Parathyroid adenoma (tissue), 2 donors: ENCODE results near the gene SMIM15.

Experiments
- H2AFZ ChIP-seq: fragments of 300-600 bp; sonication (generic); one replicate; pipeline ENCODE4 v1.7.0; 2017; ENCODE audit warnings: antibody characterized with exemption, mild to moderate bottlenecking
- H3K27ac ChIP-seq: fragments of 300-600 bp; sonication (generic); one replicate; pipeline ENCODE4 v1.7.0; 2017
- H3K27me3 ChIP-seq: fragments of 300-600 bp; sonication (generic); one replicate; pipeline ENCODE4 v1.7.0; 2017; ENCODE audit warnings: low read length; ENCODE audit not compliant: control insufficient read depth, insufficient read depth
- H3K36me3 ChIP-seq: fragments of 300-600 bp; sonication (generic); one replicate; pipeline ENCODE4 v1.7.0; 2017; ENCODE audit warnings: low read length; ENCODE audit not compliant: control insufficient read depth, insufficient read depth
- H3K4me1 ChIP-seq: fragments of 300-600 bp; sonication (generic); one replicate; pipeline ENCODE4 v1.7.0; 2017; ENCODE audit warnings: control low read depth
- H3K4me2 ChIP-seq: fragments of 300-600 bp; sonication (generic); one replicate; pipeline ENCODE4 v1.7.0; 2017; ENCODE audit warnings: low read length
- H3K4me3 ChIP-seq: fragments of 300-600 bp; sonication (generic); one replicate; pipeline ENCODE4 v1.7.0; 2017; ENCODE audit warnings: low read depth, low read length
- H3K79me2 ChIP-seq: fragments of 300-600 bp; sonication (generic); one replicate; pipeline ENCODE4 v1.7.0; 2017; ENCODE audit warnings: control low read depth
- H3K9ac ChIP-seq: fragments of 300-600 bp; sonication (generic); one replicate; pipeline ENCODE4 v1.7.0; 2017; ENCODE audit warnings: mild to moderate bottlenecking
- H3K9me3 ChIP-seq: fragments of 300-600 bp; sonication (generic); one replicate; pipeline ENCODE4 v1.7.0; 2017; ENCODE audit warnings: low read length; ENCODE audit not compliant: control insufficient read depth
- TF ChIP-seq, protein P1 (sequence below): fragments of 300-600 bp; sonication (generic); IDR thresholded peaks from one replicate; pipeline ENCODE4 v1.7.0; 2017; ENCODE audit warnings: antibody characterized with exemption, mild to moderate bottlenecking
- donor health status: primary hyperparathyroidism.

SMIM15 gene

DNA sequence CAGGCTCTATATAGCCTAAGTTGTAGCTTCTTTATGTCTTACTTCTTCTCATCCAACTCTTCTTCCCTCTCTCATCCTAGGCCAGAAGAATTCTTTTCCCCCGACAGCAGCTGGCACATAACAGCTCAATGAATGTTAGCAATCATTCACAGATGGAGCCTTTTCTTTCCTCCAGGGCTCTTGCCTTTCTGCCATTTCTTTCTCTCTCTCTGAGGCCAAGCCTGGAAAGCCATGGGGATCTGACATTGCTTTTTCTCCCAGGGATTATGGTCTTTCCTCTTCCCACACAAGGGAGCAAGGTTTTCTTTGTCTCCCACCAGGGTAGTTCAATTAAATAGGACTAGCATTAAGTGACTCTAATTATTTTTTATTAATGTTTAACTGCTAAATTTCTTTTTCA, 20.5 kb downstream of the SMIM15 start:
- no peak overlapping the region for H2AFZ ChIP-seq
- TF ChIP-seq, protein P1, sequence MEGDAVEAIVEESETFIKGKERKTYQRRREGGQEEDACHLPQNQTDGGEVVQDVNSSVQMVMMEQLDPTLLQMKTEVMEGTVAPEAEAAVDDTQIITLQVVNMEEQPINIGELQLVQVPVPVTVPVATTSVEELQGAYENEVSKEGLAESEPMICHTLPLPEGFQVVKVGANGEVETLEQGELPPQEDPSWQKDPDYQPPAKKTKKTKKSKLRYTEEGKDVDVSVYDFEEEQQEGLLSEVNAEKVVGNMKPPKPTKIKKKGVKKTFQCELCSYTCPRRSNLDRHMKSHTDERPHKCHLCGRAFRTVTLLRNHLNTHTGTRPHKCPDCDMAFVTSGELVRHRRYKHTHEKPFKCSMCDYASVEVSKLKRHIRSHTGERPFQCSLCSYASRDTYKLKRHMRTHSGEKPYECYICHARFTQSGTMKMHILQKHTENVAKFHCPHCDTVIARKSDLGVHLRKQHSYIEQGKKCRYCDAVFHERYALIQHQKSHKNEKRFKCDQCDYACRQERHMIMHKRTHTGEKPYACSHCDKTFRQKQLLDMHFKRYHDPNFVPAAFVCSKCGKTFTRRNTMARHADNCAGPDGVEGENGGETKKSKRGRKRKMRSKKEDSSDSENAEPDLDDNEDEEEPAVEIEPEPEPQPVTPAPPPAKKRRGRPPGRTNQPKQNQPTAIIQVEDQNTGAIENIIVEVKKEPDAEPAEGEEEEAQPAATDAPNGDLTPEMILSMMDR: no peak
- H3K79me2 ChIP-seq: no peaks in the 10 kb centered on the region
- H3K4me2 ChIP-seq: no peak overlapping the region
- H3K4me1 ChIP-seq: no peaks in the 10 kb centered on the region
- H3K27me3 ChIP-seq: no peaks in the 10 kb centered on the region
- H3K9me3 ChIP-seq: no peaks in the 10 kb centered on the region
- no peak overlapping the region for H3K27ac ChIP-seq
- H3K9ac ChIP-seq: no peak overlapping the region
- H3K4me3 ChIP-seq: no peak overlapping the region
- H3K36me3 ChIP-seq: no peaks in the 10 kb centered on the region

DNA sequence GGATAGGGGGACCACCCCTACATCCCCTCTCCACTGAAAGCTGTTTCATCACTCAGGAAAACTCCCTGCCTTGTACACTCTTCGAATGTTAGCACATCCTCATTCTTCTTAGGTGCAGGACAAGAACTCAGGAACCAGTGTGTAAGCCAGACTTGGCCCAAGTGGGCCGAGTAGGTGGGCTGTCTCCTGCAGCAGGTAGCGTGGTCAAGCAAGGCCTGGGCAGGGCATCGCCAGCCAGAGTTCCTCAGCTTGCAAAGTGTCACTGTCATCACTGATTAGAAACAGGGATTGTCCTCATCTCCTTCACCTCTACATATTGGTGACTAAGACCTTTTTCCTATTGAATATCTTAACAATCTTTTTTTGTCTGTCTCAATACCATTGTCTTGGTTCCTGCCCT, 22.3 kb downstream of the SMIM15 start:
- Histone ChIP-seq H3K27ac (no peak overlapping the region), H3K9me3 (no peaks in the 10 kb centered on the region), H3K4me1 (no peaks in the 10 kb centered on the region), H3K4me2 (no peak overlapping the region), H3K9ac (no peak overlapping the region), H3K4me3 (no peak overlapping the region), H3K27me3 (no peaks in the 10 kb centered on the region), H3K36me3 (no peaks in the 10 kb centered on the region), H2AFZ (no peak overlapping the region), H3K79me2 (no peaks in the 10 kb centered on the region)
- TF ChIP-seq, protein P1: no peak

DNA sequence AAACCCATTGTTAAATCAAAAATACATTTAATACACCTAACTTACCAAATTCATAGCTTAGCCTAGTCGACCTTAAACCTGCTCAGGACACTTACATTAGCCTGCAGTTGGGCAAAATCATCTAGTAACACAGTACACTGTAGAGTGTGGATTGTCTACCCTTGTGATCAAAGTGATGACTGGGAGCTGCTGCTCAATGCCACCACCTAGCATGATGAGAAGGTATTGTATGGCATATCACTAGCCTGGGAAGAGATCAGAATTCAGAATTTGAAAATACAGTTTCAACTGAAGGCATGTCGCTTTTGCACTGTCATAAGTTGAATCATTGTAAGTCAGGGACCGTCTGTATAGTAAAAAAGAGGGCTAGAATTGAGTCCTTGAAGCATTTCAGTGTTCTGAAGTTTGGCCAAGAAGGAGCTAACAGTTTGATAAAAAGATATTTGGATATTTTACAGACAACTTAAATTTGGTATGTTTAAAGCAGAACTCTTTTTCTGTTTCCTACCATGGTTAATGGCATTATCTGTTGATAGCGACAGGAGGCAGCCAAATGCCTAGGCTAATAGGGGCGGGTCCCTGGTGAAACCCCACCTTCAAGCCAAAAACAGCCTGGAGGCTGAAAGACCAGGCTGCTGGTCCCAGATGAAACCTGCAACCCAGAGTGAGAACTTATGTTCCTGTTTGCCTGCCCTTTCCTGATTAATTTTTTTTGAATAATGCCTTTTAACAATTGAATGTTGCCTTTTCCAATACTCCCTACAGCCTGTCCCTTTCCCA, 23.0 kb downstream of the SMIM15 start:
- Histone ChIP-seq H3K9ac (no peak overlapping the region), H3K9me3 (no peaks in the 10 kb centered on the region)

DNA sequence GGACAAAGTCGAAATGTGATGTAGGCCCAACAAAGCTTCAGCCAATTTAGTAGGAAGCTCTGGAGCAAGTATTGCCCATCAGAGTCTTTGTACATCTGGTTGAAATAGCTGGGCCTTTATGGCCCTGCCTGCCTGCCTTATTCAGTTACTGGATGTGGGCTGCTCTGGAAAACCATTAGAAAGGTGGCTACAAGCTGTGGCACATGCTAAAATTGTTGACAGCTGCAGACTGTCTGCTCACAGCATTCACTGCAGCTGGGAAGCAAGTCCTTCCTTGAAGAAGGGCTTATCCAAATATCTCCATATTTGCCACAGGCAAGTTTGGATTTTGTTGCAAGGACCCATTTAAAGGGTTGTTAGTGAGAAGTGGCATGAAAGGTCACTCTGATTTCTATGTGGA, 24.4 kb downstream of the SMIM15 start:
- Histone ChIP-seq H3K9me3 (no peaks in the 10 kb centered on the region), H3K36me3 (no peaks in the 10 kb centered on the region), H3K27me3 (no peaks in the 10 kb centered on the region), H3K4me3 (no peak overlapping the region), H3K27ac (no peak overlapping the region), H3K79me2 (no peaks in the 10 kb centered on the region), H3K4me2 (no peak overlapping the region), H3K9ac (no peak overlapping the region), H2AFZ (no peak overlapping the region), H3K4me1 (no peaks in the 10 kb centered on the region)
- TF ChIP-seq, protein P1: no peak

More for the DNA sequence above, 23.0 kb downstream of the SMIM15 start:
- H3K4me3 ChIP-seq: no peak overlapping the region
- no peak overlapping the region for H3K4me2 ChIP-seq
- H3K27ac ChIP-seq: no peak overlapping the region
- H2AFZ ChIP-seq: no peak overlapping the region
- no peaks in the 10 kb centered on the region for H3K27me3 ChIP-seq
- TF ChIP-seq, protein P1: peak; percentile 14
- H3K4me1 ChIP-seq: no peaks in the 10 kb centered on the region
- H3K36me3 ChIP-seq: no peaks in the 10 kb centered on the region
- H3K79me2 ChIP-seq: no peaks in the 10 kb centered on the region

DNA sequence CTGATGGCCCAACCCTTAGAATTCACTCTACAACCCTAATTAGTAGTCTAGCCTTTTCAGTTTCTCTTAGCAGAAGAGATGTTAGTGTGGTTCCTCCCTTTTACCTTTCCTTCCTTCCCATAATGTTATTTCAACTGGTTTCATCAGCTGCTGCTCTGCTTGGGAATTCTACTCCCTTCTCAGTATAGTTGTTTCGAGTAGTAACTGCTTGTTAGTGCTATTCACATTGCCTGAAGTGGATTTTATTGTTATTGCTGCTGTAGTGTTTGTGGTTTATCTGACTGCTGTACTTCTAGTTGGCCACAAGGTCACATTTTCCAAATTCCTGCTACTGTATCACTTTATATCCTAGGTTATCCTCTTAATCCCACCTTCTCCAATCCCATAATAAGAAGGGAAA, 29.7 kb downstream of the SMIM15 start:
- no peaks in the 10 kb centered on the region for H3K79me2 ChIP-seq
- TF ChIP-seq, protein P1: no peak
- no peak overlapping the region for H3K4me3 ChIP-seq
- H3K36me3 ChIP-seq: no peaks in the 10 kb centered on the region
- H3K9me3 ChIP-seq: no peaks in the 10 kb centered on the region
- no peaks in the 10 kb centered on the region for H3K27me3 ChIP-seq
- H3K4me2 ChIP-seq: no peak overlapping the region
- H3K4me1 ChIP-seq: no peaks in the 10 kb centered on the region
- H2AFZ ChIP-seq: no peak overlapping the region
- no peak overlapping the region for H3K27ac ChIP-seq
- H3K9ac ChIP-seq: no peak overlapping the region
